Activated CD4-positive, alpha-beta T cell treated with anti-CD3 and anti-CD28 coated beads, Interleukin-2, amount 50 U/mL, for 48 hours (primary cell): ENCODE data around the gene SPATC1L.
"Not testable (repeated sequence)": the region's sequence is repeated elsewhere in the genome, so short reads cannot be mapped to it uniquely, and the experiment has no call there.

Experiments used
- DNase-seq, 2 experiments: peaks; one replicate each; pipeline ENCODE4 v3.0.0-alpha.2; 2020

The SPATC1L gene

GRCh38 chr21:46214478-46215340 is 30.4 kb upstream of the SPATC1L start:
- no peak for DNase-seq

GRCh38 chr21:46213620-46214286 is 29.5 kb upstream of the SPATC1L start:
- DNase-seq, result no peak

- no peak for DNase-seq
Observed at GRCh38 chr21:46212721-46213484, 28.6 kb upstream of the SPATC1L start.

GRCh38 chr21:46211786-46212720 is 27.8 kb upstream of the SPATC1L start:
- no peak for DNase-seq

GRCh38 chr21:46211376-46211775 is 27.1 kb upstream of the SPATC1L start:
- no peak for DNase-seq

- no peak for DNase-seq
Observed at GRCh38 chr21:46210378-46211136, 26.3 kb upstream of the SPATC1L start.

- DNase-seq, result no peak
Observed at GRCh38 chr21:46208761-46209721, 24.8 kb upstream of the SPATC1L start.

- no peak for DNase-seq
Observed at GRCh38 chr21:46207920-46208591, 23.8 kb upstream of the SPATC1L start.

GRCh38 chr21:46207006-46207919 is 23.0 kb upstream of the SPATC1L start:
- no peak for DNase-seq

- no peak for DNase-seq
Observed at GRCh38 chr21:46206163-46207005, 22.1 kb upstream of the SPATC1L start.

- DNase-seq, result no peak
Observed at GRCh38 chr21:46205766-46206162, 21.5 kb upstream of the SPATC1L start.

GRCh38 chr21:46205166-46205565 is 20.9 kb upstream of the SPATC1L start:
- DNase-seq, result no peak

- DNase-seq, result no peak
Observed at GRCh38 chr21:46203203-46203600, 18.9 kb upstream of the SPATC1L start.

GRCh38 chr21:46202592-46203202 is 18.4 kb upstream of the SPATC1L start:
- no peak for DNase-seq

GRCh38 chr21:46200877-46201803 is 16.9 kb upstream of the SPATC1L start:
- not testable (repeated sequence) for DNase-seq
